ENCODE measurements around the gene GMPPB.
"Not testable (repeated sequence)": the region's sequence is repeated elsewhere in the genome, so short reads cannot be mapped to it uniquely, and the experiment has no call there.

GMPPB gene

DNA sequence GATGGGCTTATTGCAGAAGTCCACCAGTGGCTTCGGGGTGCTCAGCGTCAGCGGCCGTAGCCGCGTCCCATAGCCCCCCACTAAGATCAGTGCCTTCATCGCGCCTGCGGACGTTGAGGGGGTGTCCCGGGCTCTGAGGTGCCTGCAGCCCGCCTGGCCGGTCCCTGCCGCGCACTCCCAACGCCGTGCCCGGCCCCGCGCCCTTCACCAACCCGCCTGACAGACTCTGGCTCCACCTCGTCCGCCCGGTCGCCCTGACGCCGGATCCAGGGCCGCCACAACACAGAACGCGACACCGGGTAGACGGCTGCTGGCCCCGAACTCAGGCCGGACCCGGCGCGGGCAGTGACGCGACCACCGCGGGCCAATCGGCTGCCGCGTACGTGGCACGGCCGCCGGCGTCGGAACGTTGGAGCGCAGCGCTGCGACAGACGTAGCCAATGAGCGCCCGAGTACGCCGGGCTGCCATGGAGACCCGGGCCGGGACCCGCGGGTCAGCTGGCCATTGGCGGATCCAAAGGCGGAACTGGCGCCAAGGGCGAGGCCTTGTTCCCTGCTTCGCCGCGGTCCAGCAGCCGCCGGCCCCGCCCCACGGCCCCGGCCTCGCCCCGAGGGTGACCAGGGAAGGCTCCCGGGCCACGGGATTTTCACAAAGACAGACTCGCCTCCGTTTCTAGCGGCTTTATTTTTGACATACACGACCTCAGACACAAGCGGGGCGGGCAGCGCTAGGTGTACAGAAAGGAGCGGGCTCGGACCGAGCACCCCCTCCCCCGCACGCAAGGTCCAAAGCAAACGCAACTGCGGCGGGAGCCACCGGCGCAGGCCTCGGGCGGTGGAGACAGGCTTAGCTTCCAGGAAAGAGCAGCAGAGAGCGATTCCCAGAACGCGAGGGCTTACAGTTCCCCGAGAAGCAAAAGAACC lies at the start of gene GMPPB:
TSS of gene GMPPB (minus strand) at position 324 of the 924 bp plus-strand sequence. CDS start at position 99, 225 bp downstream.
- peak; percentile 82 to 84 for DNase-seq (ENCODE audit: low read depth in 2 of 2)

GRCh38 chr3:49772703-49773102 lies 49.0 kb upstream of the GMPPB start:
- no peak for DNase-seq (ENCODE audit: low read depth in 2 of 2)

GRCh38 chr3:49771340-49771938 lies 47.7 kb upstream of the GMPPB start:
- no peak for DNase-seq (ENCODE audit: low read depth in 2 of 2)

DNA sequence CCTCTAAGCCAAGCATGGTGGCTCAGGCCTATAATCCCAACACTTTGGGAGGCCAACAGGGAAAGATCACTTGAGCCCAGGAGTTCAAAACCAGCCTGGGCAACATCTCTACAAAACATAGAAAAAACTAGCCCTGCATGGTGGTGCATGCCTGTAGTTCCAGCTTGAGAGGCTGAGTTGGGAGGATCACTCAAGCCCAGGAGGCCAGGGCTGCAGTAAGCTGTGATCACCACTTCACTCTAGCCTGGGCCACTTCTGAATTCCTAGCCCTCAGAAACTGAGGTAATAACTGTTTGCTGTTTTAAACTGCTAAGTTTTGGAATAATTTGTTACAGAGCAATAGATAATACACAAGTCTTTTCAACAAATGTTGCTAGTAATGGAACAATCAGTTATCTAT lies 46.2 kb upstream of the GMPPB start:
- DNase-seq (ENCODE audit: low read depth in 2 of 2) = no peak

DNA sequence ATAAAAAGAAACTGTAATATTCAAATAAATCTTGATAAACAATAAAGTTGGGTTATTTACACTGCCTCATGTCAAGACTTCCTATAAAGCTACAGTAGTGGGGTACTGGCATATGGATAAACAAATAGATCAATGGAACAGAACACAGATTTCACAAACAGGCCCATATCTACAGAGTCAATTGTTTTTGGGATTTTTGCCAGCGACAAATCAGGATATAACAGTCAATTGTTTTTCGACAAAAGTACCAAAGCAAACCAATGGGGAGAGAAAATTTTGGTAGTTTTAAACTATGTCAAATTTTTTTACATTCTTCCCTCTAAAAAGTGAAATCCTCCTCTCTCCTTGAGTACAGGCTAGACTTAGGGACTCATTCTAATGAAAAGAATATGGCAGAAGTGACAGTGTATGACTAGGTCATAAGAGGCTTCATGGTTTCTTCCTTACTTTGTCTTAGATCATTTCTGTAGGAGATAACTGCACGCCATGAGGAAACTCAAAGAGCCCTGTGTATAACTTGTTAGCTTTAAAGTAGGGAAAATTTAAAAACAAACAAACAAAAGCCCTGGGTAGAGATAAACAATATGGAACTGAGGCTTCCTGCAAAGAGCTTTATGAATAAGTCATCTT lies 45.6 kb upstream of the GMPPB start:
- no peak for DNase-seq (ENCODE audit: low read depth in 2 of 2)

DNA sequence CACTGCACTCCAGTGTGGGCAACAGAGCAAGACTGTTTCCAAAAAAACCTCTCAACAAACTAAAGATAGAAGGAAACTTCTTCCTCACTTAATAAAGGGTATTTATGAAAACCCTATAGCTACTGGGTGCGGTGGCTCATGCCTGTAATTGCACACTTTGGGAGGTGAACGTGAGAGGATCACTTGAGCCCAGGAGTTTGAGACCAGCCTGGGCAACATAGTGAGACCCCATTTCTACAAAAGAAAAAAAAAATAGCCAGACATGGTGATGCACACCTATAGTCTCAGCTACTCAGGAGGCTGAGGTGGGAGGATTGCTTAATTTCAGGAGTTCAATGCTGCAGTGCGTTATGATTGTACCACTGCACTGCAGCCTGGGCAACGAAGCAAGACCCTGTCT lies 40.2 kb upstream of the GMPPB start:
- no peak for DNase-seq (ENCODE audit: low read depth in 2 of 2)

GRCh38 chr3:49761661-49762060 lies 37.9 kb upstream of the GMPPB start:
- no peak for DNase-seq (ENCODE audit: low read depth in 2 of 2)

DNA sequence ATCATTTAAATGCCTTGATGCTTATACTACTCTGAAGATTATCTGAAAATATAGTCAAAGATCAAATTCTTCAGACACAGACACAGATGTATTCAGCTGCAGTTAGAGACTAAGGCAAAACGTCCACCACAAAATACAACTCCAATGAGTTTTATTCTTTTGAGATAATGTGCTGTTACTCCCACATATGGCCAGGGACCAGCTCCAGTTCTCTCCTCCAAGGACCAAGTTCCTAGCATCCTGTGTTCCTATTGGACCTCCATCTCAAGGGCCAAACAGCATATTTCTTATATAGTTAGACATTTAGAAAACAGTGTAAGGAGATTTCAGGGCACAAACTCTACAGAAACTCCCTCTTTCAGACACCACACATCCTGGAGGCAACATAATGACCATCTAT lies 35.5 kb upstream of the GMPPB start:
- no peak for DNase-seq (ENCODE audit: low read depth in 2 of 2)

DNA sequence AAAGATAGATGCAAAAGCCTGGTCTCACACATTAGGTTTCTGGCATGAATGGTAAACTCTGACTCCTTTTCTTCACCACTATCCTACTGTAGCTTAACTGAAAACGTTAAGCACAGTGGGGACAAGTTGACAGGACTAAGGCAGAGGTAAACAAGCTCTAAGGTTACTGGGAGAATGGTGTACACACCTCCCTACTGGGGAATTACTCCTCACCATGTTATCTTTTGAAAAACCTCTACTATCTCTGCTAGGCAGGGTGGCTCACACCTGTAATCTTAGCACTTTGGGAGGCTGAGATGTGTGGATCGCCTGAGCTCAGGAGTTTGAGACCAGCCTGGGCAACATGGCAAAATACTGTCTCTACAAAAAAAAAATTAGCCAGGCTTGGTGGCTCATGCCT lies 33.4 kb upstream of the GMPPB start:
- no peak for DNase-seq (ENCODE audit: low read depth in 2 of 2)

DNA sequence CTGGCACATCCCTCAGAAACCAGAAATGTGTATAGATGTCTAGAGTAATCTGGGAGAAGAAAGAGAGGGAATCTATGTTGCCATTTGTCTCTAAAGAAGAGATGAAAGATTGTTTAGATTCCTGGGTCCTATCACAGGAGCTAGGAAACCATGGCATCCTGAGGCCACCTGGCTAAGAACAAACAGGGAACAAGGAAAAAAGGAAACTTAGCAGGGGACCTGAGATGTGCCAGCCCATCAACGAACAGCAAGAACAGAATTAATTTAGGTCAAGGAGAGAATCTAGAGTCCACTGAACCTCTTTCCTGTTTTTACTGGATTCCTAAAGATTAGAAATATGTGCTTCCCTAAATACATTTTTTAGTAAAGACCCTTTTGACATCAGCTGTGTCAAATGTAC lies 32.3 kb upstream of the GMPPB start:
- DNase-seq (ENCODE audit: low read depth in 2 of 2) = no peak

- no peak for DNase-seq (ENCODE audit: low read depth in 2 of 2)
Measured at GRCh38 chr3:49754536-49754935, 30.8 kb upstream of the GMPPB start.

- DNase-seq (ENCODE audit: low read depth in 2 of 2) = no peak
Measured at GRCh38 chr3:49751501-49751900, 27.8 kb upstream of the GMPPB start.

GRCh38 chr3:49750056-49750455 lies 26.3 kb upstream of the GMPPB start:
- no peak for DNase-seq (ENCODE audit: low read depth in 2 of 2)

DNA sequence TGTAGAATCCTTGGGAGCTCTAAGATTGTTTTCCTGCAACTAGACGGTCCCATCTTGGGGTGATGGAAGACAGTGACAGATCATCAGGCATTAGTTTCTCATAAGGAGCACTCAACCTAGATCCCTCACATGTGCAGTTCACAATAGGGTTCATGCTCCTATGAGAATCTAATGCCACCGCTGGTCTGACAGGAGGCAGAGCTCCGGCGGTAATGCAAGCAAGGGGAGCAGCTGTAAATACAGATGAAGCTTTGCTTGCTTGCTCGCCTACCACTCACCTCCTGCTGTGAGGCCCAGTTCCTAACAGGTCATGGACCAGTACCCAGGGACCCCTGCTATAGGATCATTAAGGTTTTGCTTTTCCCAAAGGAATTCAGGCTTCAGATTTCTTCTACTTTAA lies 25.1 kb upstream of the GMPPB start:
- DNase-seq (ENCODE audit: low read depth in 2 of 2) = not testable (repeated sequence)

DNA sequence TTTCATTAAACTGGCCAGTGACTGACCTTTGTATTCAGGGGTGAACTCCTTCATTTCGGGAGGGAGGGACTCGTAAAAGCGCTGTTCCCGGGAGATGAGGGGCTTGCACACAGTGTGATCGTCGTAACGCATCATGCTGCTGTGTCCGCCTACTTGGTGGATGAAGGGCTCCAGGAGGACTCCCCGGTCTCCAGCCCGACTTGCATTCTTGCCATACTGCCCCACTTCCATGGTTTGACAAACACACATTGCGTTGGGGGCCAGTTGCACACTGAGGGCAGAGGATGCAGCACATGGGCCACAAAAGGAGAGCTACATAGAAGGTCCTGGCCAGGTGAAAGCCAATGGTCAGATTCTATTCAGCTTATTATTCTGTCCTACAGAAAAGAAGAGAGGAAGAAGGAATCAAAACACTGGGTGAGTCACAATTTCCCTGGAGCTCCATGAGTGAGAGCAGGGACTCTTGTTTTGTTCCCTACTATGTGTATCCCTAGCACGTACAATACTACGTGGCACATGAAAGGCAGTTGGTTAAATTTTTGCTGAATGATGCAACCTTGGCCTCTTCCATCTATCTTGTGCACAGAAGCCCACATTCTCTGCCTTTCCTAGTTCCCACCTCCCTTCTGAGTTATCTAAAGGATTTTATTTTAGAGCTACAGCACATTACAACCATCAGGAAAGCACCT lies 24.2 kb upstream of the GMPPB start:
- no peak for DNase-seq (ENCODE audit: low read depth in 2 of 2)

DNA sequence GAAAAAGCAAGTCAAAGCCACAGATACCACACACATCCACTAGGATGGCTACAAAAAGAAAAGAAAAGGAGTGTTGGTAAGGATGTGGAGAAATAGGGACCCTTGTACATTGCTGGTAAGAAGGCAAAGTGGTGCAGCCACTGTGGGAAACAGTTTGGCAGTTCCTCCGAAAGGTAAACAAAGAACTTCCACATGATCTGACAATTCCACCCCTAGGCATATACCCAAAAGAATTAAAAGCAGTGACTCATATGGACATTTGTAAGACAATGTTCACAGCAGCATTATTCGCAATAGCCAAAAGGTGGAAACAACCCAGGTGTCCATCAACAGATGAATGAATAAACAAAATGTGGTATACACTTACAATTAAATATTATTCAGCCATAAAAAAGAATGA lies 22.2 kb upstream of the GMPPB start:
- DNase-seq (ENCODE audit: low read depth in 2 of 2) = no peak

GRCh38 chr3:49740427-49740826 lies 16.7 kb upstream of the GMPPB start:
- DNase-seq (ENCODE audit: low read depth in 2 of 2) = no peak

DNA sequence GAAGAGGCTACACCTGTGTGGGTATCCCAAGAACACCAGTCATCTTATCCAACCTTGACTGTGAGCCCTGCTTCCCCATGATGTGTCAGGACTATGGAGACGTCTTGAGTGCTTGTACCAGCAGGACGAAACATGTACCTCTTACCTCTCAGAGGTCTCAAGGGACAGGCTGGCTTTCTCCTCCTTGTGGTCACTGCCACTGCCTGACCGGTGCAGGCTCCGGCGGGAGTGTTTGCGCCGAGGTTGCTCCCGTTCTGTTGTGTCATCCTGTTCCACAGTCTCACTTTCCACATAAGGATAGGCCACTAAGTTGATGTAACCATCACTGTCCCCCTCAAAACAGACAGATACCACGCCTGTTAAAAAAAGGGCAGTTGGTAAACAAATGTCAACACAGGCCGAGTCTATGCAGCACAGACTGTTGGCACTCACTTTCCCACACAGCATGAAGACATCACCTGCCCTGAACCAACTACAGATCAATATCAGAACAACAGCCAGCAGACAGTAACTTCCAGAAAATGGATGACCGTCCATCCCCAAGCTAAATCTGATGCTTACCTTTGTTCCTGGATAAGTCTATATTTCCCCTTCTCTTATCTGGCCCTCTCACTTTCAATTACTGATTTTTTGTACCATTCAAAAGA lies 14.4 kb upstream of the GMPPB start:
- no peak for DNase-seq (ENCODE audit: low read depth in 2 of 2)

- DNase-seq (ENCODE audit: low read depth in 2 of 2) = no peak
Measured at GRCh38 chr3:49734752-49735151, 11.0 kb upstream of the GMPPB start.

DNA sequence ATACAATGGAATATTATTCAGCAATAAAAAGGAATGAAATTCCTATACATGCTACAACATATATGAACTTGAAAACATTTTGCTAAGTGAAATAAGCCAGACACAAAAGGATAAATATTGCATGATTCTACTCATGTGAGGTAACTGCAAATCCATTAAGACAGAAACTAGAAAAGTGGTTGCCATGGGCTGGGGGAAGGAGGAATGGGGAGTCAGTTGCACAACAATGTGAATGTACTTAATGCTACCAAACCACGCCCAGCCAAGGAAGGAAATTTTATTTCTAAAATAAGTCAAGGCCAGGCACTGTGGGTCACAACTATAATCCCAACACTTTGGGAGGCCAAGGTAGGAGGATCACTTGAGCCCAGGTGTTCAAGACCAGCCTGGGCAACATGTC lies 9.8 kb upstream of the GMPPB start:
- no peak for DNase-seq (ENCODE audit: low read depth in 2 of 2)

DNA sequence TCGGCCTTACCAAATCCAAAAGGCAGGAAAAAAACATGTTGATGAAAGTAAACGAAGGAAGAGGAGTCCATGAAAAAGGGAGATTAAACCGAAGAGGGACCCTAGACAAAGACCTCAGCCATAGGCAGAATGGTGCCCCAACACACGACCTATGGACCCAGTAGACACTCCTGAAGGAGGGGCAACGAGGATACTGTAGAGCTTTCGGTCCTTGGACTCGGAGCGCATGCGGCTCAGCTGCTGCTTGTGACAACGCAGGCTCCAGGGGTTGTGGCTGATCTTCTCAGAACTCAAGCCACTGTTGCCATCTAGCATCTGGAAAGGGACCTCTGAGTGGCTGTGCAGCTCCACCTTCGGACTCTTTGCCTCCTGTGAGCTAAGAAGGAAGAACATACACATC lies 8.8 kb upstream of the GMPPB start:
- no peak for DNase-seq (ENCODE audit: low read depth in 2 of 2)
